HepG2 (cell line): Measurements from ENCODE around the gene NUP93. TPM values are rescaled to one million over a fixed set of nuclear protein-coding genes. Genes with fewer than 3 reads are reported as not detected.

Experiments
- AKNA ChIP-seq: sonication (generic); formaldehyde crosslinking; IDR thresholded peaks from 2 replicates; pipeline ENCODE4 v1.4.0; 2020; ENCODE audit warnings: missing genetic modification reagents, borderline replicate concordance
- BRF2 ChIP-seq: sonication (generic); formaldehyde crosslinking; IDR thresholded peaks from 2 replicates; pipeline ENCODE4 v1.8.1; 2022; ENCODE audit warnings: mild to moderate bottlenecking, missing genetic modification reagents
- HNF4G ChIP-seq, 2 experiments: sonication (generic) in 1 of 2; formaldehyde crosslinking in 1 of 2; IDR thresholded peaks; 2 replicates each; pipeline versions ENCODE4 v1.4.0 to v1.6.1; 2011 to 2020; ENCODE audit warnings: borderline replicate concordance in 2 of 2, low read depth in 2 of 2, mild to moderate bottlenecking in 2 of 2, low read length in 1 of 2, missing genetic modification reagents in 1 of 2, moderate library complexity in 1 of 2
- HOXA3 ChIP-seq: sonication (generic); formaldehyde crosslinking; IDR thresholded peaks from 2 replicates; pipeline ENCODE4 v1.5.0; 2020; ENCODE audit warnings: missing genetic modification reagents
- IKZF4 ChIP-seq: sonication (generic); formaldehyde crosslinking; IDR thresholded peaks from 2 replicates; pipeline ENCODE4 v1.5.1; 2020; ENCODE audit warnings: borderline replicate concordance, mild to moderate bottlenecking, low read depth, missing genetic modification reagents; ENCODE audit errors: not compliant biosample characterization
- IKZF5 ChIP-seq: IDR thresholded peaks from 2 replicates; pipeline ENCODE4 v1.6.1; 2018; ENCODE audit warnings: missing genetic modification reagents, mild to moderate bottlenecking, missing compliant biosample characterization
- NFAT5 ChIP-seq: sonication (generic); formaldehyde crosslinking; IDR thresholded peaks from 2 replicates; pipeline ENCODE4 v1.4.0; 2020; ENCODE audit warnings: missing genetic modification reagents
- NR2C2 ChIP-seq: sonication (generic); formaldehyde crosslinking; IDR thresholded peaks from 2 replicates; pipeline ENCODE4 v1.4.0; 2020; ENCODE audit warnings: missing genetic modification reagents, mild to moderate bottlenecking, moderate library complexity, borderline replicate concordance
- PHF21A ChIP-seq: sonication (generic); formaldehyde crosslinking; IDR thresholded peaks from 2 replicates; pipeline ENCODE4 v1.5.0; 2020; ENCODE audit warnings: mild to moderate bottlenecking, missing genetic modification reagents
- PITX1 ChIP-seq: sonication (generic); formaldehyde crosslinking; IDR thresholded peaks from 2 replicates; pipeline ENCODE4 v1.5.1; 2020; ENCODE audit warnings: mild to moderate bottlenecking, missing genetic modification reagents
- RARG ChIP-seq: sonication (generic); formaldehyde crosslinking; IDR thresholded peaks from 2 replicates; pipeline ENCODE4 v1.4.0; 2020; ENCODE audit warnings: low read depth, mild to moderate bottlenecking, missing genetic modification reagents
- SMYD3 ChIP-seq: sonication (generic); formaldehyde crosslinking; IDR thresholded peaks from 2 replicates; pipeline ENCODE4 v1.8.1; 2023; ENCODE audit warnings: mild to moderate bottlenecking, missing genetic modification reagents
- ZNF143 ChIP-seq: sonication (generic); formaldehyde crosslinking; IDR thresholded peaks from 2 replicates; pipeline ENCODE4 v1.4.0; 2020; ENCODE audit warnings: missing genetic modification reagents
- ZNF160 ChIP-seq: sonication (generic); formaldehyde crosslinking; IDR thresholded peaks from 2 replicates; pipeline ENCODE4 v1.8.0; 2022; ENCODE audit warnings: mild to moderate bottlenecking, inconsistent platforms, missing genetic modification reagents
- ZNF329 ChIP-seq: sonication (generic); formaldehyde crosslinking; IDR thresholded peaks from 2 replicates; pipeline ENCODE4 v1.9.0; 2021; ENCODE audit warnings: low read depth, mild to moderate bottlenecking, missing genetic modification reagents
- ZNF550 ChIP-seq: sonication (generic); formaldehyde crosslinking; IDR thresholded peaks from 2 replicates; pipeline ENCODE4 v1.4.0; 2020; ENCODE audit warnings: mild to moderate bottlenecking, missing genetic modification reagents, borderline replicate concordance
- polyA plus RNA-seq, 8 experiments: library from polyadenylated mRNA; depleted of rRNA in 3 of 8; stranded (reverse) in 7 of 8; unstranded in 1 of 8; fragments of >200 nt; fragmentation: Illumina TruSeq in 4 of 8; extraction: Trizol in 4 of 8; gene quantifications; 2 replicates each; pipeline versions ENCODE4 v1.2.1 to v1.2.3, GENCODE V29; 2011 to 2016; ENCODE audit warnings: low read depth in 4 of 8, missing spikeins in 1 of 8, mixed read lengths in 1 of 8; ENCODE audit not compliant: insufficient read depth in 1 of 8
- total RNA-seq, 5 experiments: library from RNA; depleted of rRNA; stranded (reverse); fragments of >200 nt; fragmentation: Illumina TruSeq; extraction: Trizol; gene quantifications; 2 replicates each; pipeline ENCODE4 v1.2.3, GENCODE V29; 2016; ENCODE audit warnings: low read depth in 1 of 5

Gene NUP93
- total and polyA plus RNA-seq, 2 of the 13 experiments (the other 11 are each of a cell fraction or from before 2014, with no cell fraction given): 58.5 to 140 TPM

- TF ChIP-seq NR2C2 (CRISPR knock-in tag): no peak
- no peak for TF ChIP-seq IKZF4
- TF ChIP-seq ZNF160: no peak
- no peak for TF ChIP-seq RARG
- no peak for TF ChIP-seq BRF2 (CRISPR knock-in tag)
- TF ChIP-seq AKNA: no peak
- TF ChIP-seq HOXA3 (CRISPR knock-in tag): peak; percentile 58; the same call in 1 of the 2 replicates
- no peak for TF ChIP-seq ZNF550 (CRISPR knock-in tag)
- TF ChIP-seq HNF4G (IDR thresholded peaks at IDR 0.05; ENCODE audit: borderline replicate concordance, low read depth, low read length): 0 out of 2 replicates have a peak, but pooled peaks have one; percentile 7
- TF ChIP-seq HNF4G (CRISPR knock-in tag; IDR thresholded peaks at IDR 0.05; ENCODE audit: borderline replicate concordance, low read depth): no peak
- TF ChIP-seq PHF21A (CRISPR knock-in tag): no peak
- TF ChIP-seq ZNF143 (CRISPR knock-in tag): no peak
- TF ChIP-seq SMYD3 (CRISPR knock-in tag): no peak
- peak; percentile 53; the same call in 1 of the 2 replicates for TF ChIP-seq IKZF5 (CRISPR knock-in tag)
- no peak for TF ChIP-seq NFAT5 (CRISPR knock-in tag)
- no peak for TF ChIP-seq PITX1 (CRISPR knock-in tag)
- TF ChIP-seq ZNF329: no peak
These were observed 15.2 kb downstream of the NUP93 start (continued) for GRCh38 chr16:56744996-56745640.
